Cerebellar nuclear complex (tissue), 1 donor: ENCODE results near the gene TBC1D22A.

Experiments
- DNase-seq, 2 experiments: peaks; one replicate each; lab custom pipeline; 2025; lab: John Stamatoyannopoulos, UW

Gene TBC1D22A

DNA sequence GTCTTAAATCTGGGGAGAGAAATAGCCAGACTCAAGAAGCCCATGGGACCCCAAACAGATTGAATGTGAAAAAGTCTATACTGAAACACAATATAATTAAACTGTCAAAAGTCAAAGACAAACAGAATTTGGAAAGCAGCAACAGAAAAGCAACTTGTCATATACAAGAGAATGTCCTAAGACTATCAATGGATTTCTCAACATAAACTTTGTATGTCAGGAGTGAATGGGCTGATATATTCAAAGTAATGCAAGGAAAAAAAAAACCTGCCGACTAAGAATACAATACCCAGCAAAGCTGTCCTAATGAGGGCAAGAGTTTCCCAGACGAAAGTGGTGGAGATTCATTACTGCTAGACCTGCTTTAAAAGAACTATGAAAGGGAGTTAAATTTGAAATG lies 73.2 kb downstream of the TBC1D22A start:
- DNase-seq, result no peak

DNA sequence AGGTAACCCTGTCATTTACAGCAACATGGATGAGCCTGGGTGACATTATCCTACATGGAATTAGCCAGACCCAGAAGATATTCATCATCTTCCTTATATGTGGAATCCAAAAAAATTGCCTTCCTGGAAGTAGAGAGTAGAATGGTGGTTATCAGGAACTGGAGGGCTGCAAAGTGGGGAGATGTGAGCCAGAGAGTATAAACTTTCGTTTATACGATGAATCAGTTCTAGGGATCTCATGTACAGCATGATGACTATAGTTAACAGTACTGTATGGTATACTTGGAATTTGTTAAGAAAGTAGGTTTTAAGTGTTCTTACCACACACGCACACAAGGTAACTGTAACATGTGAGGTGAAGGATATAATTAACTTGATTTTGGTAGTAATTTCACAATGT lies 79.1 kb downstream of the TBC1D22A start:
- DNase-seq, result no peak

DNA sequence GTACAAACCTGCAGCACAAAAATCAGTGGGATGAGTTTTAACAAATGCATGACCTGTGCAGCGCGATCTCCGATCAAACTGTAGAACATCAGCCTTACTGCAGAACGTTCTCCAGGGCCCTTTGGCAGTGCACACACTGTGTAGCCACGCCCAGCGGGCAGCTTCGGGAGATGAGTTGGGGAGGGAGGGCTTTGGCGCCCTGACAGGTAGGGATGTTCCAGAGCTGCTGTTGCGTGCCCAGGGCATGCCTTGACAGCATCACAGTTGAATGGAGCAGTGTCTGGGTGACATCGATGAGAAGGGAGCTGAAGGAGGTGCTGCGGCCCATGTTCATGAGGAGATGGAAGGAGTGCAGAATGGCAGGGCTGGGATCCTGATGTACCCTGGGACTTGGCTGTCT lies 80.2 kb downstream of the TBC1D22A start:
- DNase-seq, result no peak

- DNase-seq, result no peak
Observed at GRCh38 chr22:46843821-46844255, 81.4 kb downstream of the TBC1D22A start.

GRCh38 chr22:46844606-46845210 lies 82.3 kb downstream of the TBC1D22A start:
- DNase-seq, result no peak

DNA sequence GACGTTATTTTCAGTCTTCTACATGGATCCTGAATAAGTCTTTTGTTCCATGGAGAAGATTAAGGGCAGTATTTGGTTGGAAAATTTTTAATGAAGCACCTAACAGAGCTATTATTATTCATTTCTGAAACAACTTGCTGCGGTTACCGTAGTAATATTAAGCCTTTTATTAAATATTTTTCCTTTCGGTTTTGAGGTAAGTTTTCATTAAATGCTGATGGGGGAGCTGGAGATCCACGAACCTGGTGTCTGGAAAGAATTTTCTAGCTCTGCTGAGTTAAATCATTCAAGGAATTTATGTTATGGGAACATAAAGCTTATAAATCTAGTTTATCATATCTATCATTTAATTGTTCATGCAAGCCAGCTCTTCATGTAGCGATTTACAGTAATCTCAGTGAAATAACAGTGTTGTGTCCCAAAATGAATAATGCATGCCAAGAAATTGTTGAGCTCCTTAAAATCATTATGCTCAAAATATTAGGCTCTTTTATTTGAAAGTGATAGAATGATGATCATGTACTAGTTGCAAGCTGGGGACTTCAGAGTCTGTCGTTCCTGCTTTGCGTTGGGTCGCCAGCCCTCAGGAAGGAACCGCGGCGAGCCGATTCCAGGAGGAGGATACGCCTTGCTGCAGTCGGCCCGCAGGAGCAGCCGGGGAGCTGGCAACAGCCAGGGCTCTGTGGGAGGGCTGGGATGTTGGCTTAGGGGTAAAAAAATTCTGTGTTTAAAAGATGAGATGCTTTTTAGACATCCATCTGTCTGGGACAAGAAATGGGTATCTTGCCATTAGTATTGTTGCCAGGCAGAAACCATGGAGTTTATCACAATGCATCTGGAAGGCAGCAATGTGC lies 83.1 kb downstream of the TBC1D22A start:
- DNase-seq, result no peak

DNA sequence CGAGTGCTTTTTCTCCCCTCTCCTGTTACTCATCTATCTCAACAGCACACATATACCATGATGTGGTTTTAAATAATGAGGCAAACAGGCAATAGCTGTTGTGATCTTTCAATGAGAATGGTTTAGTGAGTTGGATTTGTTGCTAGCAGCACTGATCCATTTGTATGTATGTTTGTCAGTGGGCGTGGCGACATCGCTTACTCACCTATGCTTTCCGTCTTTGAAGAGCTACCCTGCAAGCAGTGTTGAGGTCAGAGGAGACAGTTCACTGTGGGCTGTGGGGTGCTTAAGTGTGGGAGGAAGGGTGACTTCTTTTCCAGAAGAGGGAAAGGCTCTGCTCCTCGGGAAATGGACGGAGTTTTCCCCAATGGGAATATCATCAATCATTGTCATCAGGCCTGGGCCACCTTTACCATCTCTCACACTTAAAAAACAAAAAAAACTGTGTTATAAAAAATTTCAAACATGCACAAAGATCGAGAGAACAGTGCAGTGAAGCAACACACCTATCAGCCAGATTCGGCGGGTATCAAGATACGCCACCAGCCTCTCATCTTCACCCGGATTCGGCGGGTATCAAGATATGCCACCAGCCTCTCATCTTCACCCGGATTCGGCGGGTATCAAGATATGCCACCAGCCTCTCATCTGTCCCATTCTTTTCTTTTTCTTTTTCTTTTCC lies 83.8 kb downstream of the TBC1D22A start:
- no peak for DNase-seq

GRCh38 chr22:46846832-46847355 lies 84.4 kb downstream of the TBC1D22A start:
- no peak for DNase-seq

- DNase-seq, result no peak
Observed at GRCh38 chr22:46848197-46848596, 85.7 kb downstream of the TBC1D22A start.

DNA sequence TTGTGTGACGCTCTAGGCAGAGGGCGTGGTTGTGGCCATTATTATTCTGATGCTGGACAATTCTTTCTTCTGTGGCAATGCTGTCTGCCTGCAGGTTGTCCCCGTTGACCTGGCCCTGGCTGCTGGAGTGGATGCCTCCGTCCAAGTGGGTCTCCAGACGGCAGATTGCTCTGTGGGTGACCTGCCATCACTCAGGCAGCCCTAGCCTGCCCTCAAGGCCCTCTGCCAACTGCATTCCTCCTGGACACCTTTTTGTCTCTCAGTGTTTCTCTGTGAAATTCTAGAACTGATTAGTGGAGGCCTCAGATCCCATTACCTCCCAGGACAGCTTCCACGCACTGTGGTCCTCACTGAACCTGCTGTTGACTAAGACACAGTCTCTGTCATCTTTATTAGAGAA lies 86.7 kb downstream of the TBC1D22A start:
- DNase-seq, result no peak

DNA sequence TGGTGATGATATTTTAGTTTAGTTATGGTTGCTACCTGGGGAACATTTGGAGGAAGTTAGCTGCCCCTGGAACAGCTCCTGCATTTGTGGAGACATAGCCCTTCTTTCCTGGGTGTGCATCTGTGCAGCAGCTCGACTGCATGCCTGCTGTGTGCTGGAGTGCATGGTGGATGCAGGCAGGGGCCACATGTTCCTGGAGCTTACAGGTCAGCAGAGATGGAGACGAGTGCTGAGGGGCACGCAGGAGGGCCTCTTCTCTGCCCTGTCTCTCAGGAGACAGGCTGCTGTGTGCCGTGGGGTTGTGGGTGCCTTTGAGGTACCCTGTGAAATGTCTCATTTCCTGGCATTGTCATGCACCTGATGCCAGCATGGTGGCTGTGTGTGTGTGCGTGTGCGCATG lies 87.5 kb downstream of the TBC1D22A start:
- DNase-seq, result no peak

- no peak for DNase-seq
Observed at GRCh38 chr22:46851311-46851710, 88.9 kb downstream of the TBC1D22A start.

DNA sequence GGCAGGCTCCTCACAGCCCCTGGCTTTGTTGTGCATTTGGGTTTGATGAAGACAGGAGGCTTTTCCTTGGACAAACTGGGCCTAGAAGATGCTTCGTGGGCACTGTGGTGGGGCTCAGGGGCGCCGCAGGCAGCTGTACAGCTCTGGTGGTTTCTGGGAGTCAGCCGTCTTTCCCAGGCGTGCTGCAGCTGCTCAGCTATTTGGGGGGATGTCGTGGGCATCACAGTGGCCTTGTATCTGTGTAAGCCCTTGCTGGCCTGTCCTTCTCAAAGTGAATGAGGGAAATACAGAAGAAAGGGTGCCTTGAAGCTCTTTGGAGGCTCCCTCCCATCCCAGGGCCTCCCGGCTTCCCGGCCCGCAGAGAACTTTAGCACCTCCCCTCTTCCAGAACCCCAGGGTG lies 89.5 kb downstream of the TBC1D22A start:
- DNase-seq, result no peak

- DNase-seq, result no peak
Observed at GRCh38 chr22:46852771-46853170, 90.3 kb downstream of the TBC1D22A start.

- DNase-seq, result no peak
Observed at GRCh38 chr22:46853191-46853590, 90.7 kb downstream of the TBC1D22A start.

DNA sequence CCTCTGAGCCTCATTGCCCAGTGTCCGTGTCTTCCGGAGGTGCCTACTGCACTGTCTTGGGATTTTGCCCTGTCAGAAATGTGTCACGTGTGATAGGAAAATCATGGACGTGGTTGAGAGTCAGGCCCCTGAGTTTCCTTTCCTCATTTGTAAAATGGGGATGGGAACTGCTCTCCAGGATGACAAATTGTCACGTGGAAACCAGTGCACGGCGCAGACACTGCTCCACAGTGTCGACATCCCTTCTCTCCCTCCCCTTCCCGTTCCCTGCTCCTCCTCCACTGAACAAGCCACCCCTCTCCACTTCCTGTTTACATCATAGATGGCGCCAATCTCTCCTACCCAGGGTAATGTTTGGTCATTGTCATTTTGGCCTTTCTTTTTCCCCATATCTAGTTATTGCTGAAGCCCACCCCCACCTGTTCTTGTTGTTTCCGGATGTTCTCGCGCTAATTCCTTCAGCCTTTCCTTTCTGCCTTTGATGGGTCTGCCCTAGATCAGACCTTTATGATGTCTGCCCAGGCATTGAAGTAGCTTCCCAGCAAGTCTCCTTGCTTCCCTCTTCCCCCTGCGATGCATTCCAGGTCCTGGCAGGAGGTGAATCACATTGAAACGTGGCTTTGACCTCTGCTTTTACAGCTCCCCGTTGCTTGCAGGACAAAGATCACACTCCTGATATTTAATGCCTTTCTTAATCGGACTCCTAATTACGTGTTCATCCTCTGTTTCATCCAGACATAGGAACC lies 91.8 kb downstream of the TBC1D22A start:
- DNase-seq, result no peak

GRCh38 chr22:46855681-46856080 lies 93.2 kb downstream of the TBC1D22A start:
- DNase-seq, result no peak

- DNase-seq, result no peak
Observed at GRCh38 chr22:46856661-46857060, 94.2 kb downstream of the TBC1D22A start.

DNA sequence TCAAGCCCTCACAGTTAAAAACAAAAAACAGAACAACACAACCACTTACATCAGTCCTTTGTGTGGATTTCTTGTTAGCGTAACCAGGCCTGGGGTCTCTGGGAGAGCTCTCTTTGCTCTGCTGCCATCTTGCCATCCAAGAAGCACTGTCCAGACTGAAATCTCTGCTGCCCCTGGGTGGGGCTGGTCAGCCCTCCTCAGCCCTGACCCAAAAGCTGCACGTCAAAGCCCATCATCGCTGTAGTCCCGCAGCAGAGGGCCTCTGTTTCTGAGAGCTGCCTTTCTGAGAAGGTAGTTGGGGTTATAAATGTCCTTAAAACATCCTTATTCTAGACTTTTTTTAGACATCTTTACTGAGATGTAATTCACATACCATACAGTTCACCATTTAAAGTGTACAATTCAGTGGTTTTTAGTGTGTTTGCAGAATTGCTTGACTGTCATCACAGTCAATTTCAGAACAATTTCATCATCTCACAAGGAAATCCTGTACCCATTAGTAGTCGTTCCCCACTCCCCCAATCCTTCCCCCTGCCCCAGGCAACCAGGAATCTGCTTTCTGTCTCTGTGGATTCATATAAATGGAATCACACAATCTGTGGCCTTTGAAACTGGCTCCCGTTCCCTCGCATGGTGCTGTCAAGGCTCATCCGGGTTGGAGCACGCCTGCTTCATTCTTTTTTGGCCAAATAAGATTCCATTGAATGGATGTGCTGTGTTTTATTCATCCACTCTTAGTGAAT lies 94.9 kb downstream of the TBC1D22A start:
- no peak for DNase-seq

GRCh38 chr22:46857885-46858143 lies 95.4 kb downstream of the TBC1D22A start:
- no peak for DNase-seq

GRCh38 chr22:46858181-46858771 lies 95.8 kb downstream of the TBC1D22A start:
- no peak for DNase-seq
